HG03135 (cell line): ENCODE measurements around the gene PCBP4.
"Not testable (repeated sequence)": the region's sequence is repeated elsewhere in the genome, so short reads cannot be mapped to it uniquely, and the experiment has no call there.

Source experiments
- ATAC-seq: cut with Tn5 transposase; IDR thresholded peaks from one replicate; pipeline ENCODE4 v1.9.1; 2021; ENCODE audit warnings: mild to moderate bottlenecking, moderate library complexity; ENCODE audit not compliant: unreplicated experiment

PCBP4 gene

DNA sequence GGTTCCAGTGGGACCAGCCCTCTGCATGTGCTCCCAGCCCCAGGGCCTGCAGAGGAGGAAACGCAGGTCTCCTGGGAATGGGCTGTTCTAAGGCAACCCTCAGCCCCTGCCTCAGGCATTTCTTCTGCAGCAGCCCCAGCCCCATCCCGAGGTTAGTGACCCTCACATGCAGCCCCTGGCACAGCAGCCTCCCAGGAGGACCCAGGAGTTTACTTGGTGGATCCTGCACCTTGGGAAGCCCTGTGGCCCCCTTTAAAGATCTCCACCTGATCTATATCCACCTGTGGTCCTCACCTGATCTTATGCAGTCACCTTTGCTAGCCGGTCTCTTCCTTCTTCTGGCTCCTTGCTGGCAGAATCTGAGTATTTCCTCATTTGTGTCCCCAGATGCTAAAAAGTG lies 38.3 kb downstream of the PCBP4 start:
- ATAC-seq = not testable (repeated sequence)

GRCh38 chr3:51928438-51928837 lies 38.8 kb downstream of the PCBP4 start:
- no peak for ATAC-seq

GRCh38 chr3:51927061-51927977 lies 39.9 kb downstream of the PCBP4 start:
- ATAC-seq = no peak

DNA sequence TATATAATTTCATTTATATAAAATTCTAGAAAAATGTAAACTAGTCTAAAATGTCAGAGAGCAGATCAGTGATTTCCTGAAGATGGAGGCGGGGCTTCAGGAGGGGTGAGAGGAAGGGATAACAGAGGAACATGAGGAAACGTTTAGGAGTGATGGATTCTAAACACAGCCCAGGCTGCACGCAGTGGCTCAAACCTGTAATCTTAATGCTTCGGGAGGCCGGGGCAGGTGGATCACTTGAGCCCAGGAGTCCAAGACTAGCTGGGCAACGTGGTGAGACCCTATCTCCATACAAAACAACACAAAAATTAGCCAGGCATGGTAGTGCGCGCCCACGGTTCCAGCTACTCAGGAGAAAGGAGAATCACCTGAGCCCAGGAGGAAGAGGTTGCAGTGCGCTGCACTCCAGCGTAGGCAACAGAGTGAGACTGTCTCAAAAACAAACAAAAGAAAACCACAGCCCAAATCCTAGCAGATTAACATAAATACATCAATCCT lies 46.1 kb downstream of the PCBP4 start:
- ATAC-seq = no peak

DNA sequence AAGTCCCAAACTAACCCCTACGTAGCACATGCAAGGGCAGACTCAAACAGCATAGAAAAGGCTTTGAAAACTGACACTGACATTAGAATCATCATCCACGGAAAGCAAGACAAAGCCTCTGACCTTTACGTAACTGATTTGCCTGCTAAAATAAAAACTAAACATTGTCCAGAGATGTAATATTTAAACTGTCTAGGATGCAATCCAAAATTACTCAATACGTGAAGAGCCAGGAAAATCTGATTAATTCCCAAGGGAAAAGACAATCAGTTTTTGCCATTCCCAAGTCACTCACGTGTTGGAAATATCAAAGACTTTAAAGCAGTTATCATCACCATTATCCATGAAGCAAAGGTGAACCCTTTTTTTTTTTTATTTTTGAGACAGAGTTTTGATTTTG lies 50.8 kb downstream of the PCBP4 start:
- ATAC-seq = no peak

DNA sequence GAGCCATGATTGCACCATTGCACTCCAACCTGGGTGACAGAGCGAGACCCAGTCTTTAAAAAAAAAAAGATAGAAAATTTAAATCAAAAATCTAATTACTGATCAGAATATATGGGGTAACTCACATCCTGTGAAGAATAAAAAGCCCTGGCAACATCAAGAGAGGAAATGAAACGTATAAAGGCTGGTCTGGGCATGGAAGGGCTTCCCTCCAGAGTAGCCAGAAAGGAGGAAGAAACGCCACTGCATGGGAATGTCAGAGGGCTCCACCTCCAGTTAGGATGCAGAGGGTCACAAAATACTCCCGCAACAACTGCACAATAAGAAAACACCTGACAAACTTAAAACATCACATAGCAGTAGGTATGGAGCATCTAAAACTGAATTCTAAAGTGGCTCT lies 59.2 kb downstream of the PCBP4 start:
- ATAC-seq = no peak
